LoVo (cell line): ENCODE results near the gene SLC9A7.

ENCODE experiments used
- DNase-seq: peaks from one replicate; pipeline ENCODE4 v3.0.0-alpha.2; 2016; ENCODE audit warnings: low spot score

Gene SLC9A7

GRCh38 chrX:46573331-46573891 lies 185.5 kb downstream of the SLC9A7 start, which contains the start of gene CHST7:
CHST7 (plus strand) TSS chrX:46573765; CDS start chrX:46573932, 167 bp downstream.
- DNase-seq, result peak; percentile 61

- DNase-seq, result no peak
Observed at GRCh38 chrX:46572340-46572936, 186.5 kb downstream of the SLC9A7 start.

GRCh38 chrX:46571423-46572339 lies 187.2 kb downstream of the SLC9A7 start:
- DNase-seq, result no peak

- no peak for DNase-seq
Observed at GRCh38 chrX:46569621-46570020, 189.3 kb downstream of the SLC9A7 start.

- no peak for DNase-seq
Observed at GRCh38 chrX:46567388-46567787, 191.5 kb downstream of the SLC9A7 start.

- no peak for DNase-seq
Observed at GRCh38 chrX:46561824-46562657, 196.9 kb downstream of the SLC9A7 start.

GRCh38 chrX:46559062-46559461 lies 199.9 kb downstream of the SLC9A7 start:
- DNase-seq, result no peak

GRCh38 chrX:46554942-46555341 lies 204.0 kb downstream of the SLC9A7 start:
- DNase-seq, result no peak

GRCh38 chrX:46553935-46554334 lies 205.0 kb downstream of the SLC9A7 start:
- DNase-seq, result no peak

- no peak for DNase-seq
Observed at GRCh38 chrX:46551494-46552128, 207.3 kb downstream of the SLC9A7 start.

- DNase-seq, result no peak
Observed at GRCh38 chrX:46549914-46550313, 209.0 kb downstream of the SLC9A7 start.
